ENCODE measurements around the gene HOXA2. TPM values are rescaled to one million over a fixed set of nuclear protein-coding genes. Genes with fewer than 3 reads are reported as not detected.

Gene HOXA2
- total RNA-seq, 4 donors from 2014 or later = 1.8 to 6.5 TPM; not detected in 2

GRCh38 chr7:27143023-27143949 is 40.8 kb upstream of the HOXA2 start, which contains the start of gene HOXA5:
Gene HOXA5, minus strand, starts transcription at chr7:27143681. Its CDS starts 74 bp downstream, at chr7:27143607.
- no peaks in the 10 kb centered on the region for H3K36me3 ChIP-seq
- H3K27ac ChIP-seq = peak within 1 kb of the TSS in 1 of 2 donors; percentile 69
- H3K4me1 ChIP-seq = no peaks in the 10 kb centered on the region
- peak within 1 kb of the TSS in 1 of 2 donors; percentile 13 for H3K4me3 ChIP-seq
- intact Hi-C loops (cut with DNase I; ENCODE audit: low total_unique reads) = loop anchor here (10.0 kb wide), 1 partner anchor 48 kb away; the partner anchor contains the start of gene HOXA1
- no peaks in the 10 kb centered on the region for H3K27me3 ChIP-seq
- peak; percentile 27 to 30 for TF ChIP-seq POLR2A (IDR thresholded peaks at IDR 0.05)
- TF ChIP-seq CTCF (IDR thresholded peaks at IDR 0.05) = peak in 3 of 4 experiments; percentile 57 to 86 (median 58)
- H3K9me3 ChIP-seq = no peaks in the 10 kb centered on the region
- peak; percentile 71 to 73 for DNase-seq

- Histone ChIP-seq H3K4me3 (peak overlapping the region in 1 of 2 donors; percentile 13), H3K27me3 (no peaks in the 10 kb centered on the region), H3K36me3 (no peaks in the 10 kb centered on the region), H3K4me1 (no peaks in the 10 kb centered on the region), H3K27ac (peak overlapping the region in 1 of 2 donors; percentile 69), H3K9me3 (no peaks in the 10 kb centered on the region)
- no peak for DNase-seq
- intact Hi-C loops (cut with DNase I; ENCODE audit: low total_unique reads) = loop anchor here (10.0 kb wide), 1 partner anchor 48 kb away; the partner anchor contains the start of gene HOXA1
- no peak for TF ChIP-seq CTCF (IDR thresholded peaks at IDR 0.05)
- TF ChIP-seq POLR2A (IDR thresholded peaks at IDR 0.05) = no peak
Observed at GRCh38 chr7:27142580-27143022, 40.1 kb upstream of the HOXA2 start.

- Histone ChIP-seq H3K4me1 (no peaks in the 10 kb centered on the region), H3K4me3 (peak overlapping the region in 1 of 2 donors; percentile 13), H3K27me3 (no peaks in the 10 kb centered on the region), H3K36me3 (no peaks in the 10 kb centered on the region), H3K9me3 (no peaks in the 10 kb centered on the region), H3K27ac (peak overlapping the region in 1 of 2 donors; percentile 69)
- intact Hi-C loops (cut with DNase I; ENCODE audit: low total_unique reads) = loop anchor here (10.0 kb wide), 1 partner anchor 47 kb away; the partner anchor contains the start of gene HOXA1
- TF ChIP-seq CTCF (IDR thresholded peaks at IDR 0.05) (no peak), POLR2A (IDR thresholded peaks at IDR 0.05) (no peak)
- DNase-seq = no peak
Observed at GRCh38 chr7:27141923-27142579, 39.6 kb upstream of the HOXA2 start.

GRCh38 chr7:27141137-27141922 is 38.8 kb upstream of the HOXA2 start:
- no peak for TF ChIP-seq POLR2A (IDR thresholded peaks at IDR 0.05)
- TF ChIP-seq CTCF (IDR thresholded peaks at IDR 0.05) = no peak
- intact Hi-C loops (cut with DNase I; ENCODE audit: low total_unique reads) = loop anchor here (10.0 kb wide), 1 partner anchor 47 kb away; the partner anchor contains the start of gene HOXA1
- H3K27ac ChIP-seq = peak overlapping the region in 1 of 2 donors; percentile 69

More at GRCh38 chr7:27141137-27141922, 38.8 kb upstream of the HOXA2 start:
- Histone ChIP-seq H3K36me3 (no peaks in the 10 kb centered on the region), H3K4me1 (no peaks in the 10 kb centered on the region), H3K27me3 (no peaks in the 10 kb centered on the region), H3K9me3 (no peaks in the 10 kb centered on the region), H3K4me3 (no peak overlapping the region)
- no peak for DNase-seq
